Measurements from ENCODE around the gene RPS13. TPM values are rescaled to one million over a fixed set of nuclear protein-coding genes. Genes with fewer than 3 reads are reported as not detected.
"Not testable (repeated sequence)": the region's sequence is repeated elsewhere in the genome, so short reads cannot be mapped to it uniquely, and the experiment has no call there.

RPS13 gene
- total RNA-seq, 1 experiment from 2014 or later: 1,349 TPM

GRCh38 chr11:17102462-17102861 is 25.0 kb upstream of the RPS13 start:
- Mint-ChIP-seq H3K36me3 (ENCODE audit: insufficient read depth, unreplicated experiment) (peaks cover 83% of the 10 kb centered on the region), H3K27ac (ENCODE audit: unreplicated experiment) (no peak overlapping the region), H3K4me1 (ENCODE audit: low read depth, unreplicated experiment) (no peaks in the 10 kb centered on the region), H3K27me3 (ENCODE audit: insufficient read depth, unreplicated experiment) (no peaks in the 10 kb centered on the region), H3K4me3 (ENCODE audit: unreplicated experiment) (no peak overlapping the region), H3K9me3 (ENCODE audit: unreplicated experiment) (no peaks in the 10 kb centered on the region)
- Histone ChIP-seq H3K4me1 (no peaks in the 10 kb centered on the region), H3K36me3 (ENCODE audit: control insufficient read depth, insufficient read depth, low read length) (peaks cover 1% of the 10 kb centered on the region; the same call in 1 of the 2 replicates), H3K4me3 (ENCODE audit: low read depth, low read length) (no peak overlapping the region), H3K27me3 (replicated peaks; ENCODE audit: control insufficient read depth, insufficient read depth, low read length) (no peaks in the 10 kb centered on the region), H3K9me3 (no peaks in the 10 kb centered on the region)
- no peak for DNase-seq
- ChIA-PET CTCF (interaction anchor here (0.6 kb wide), 1 partner anchor 385 kb away, joined by 3 read pairs; no protein-coding TSS in a partner anchor), POLR2A (no interaction called here)
- no peak for TF ChIP-seq CTCF (IDR thresholded peaks at IDR 0.05; ENCODE audit: insufficient read depth in 1 of 2, low read depth in 1 of 2, low read length in 1 of 2, severe bottlenecking in 1 of 2, unreplicated experiment in 1 of 2)
- intact Hi-C loops (cut with micrococcal nuclease; ENCODE audit: unreplicated experiment): no loop called here
- no TSS peak for BruUV-seq (replicated peaks)

- Mint-ChIP-seq H3K27me3 (ENCODE audit: insufficient read depth, unreplicated experiment) (no peaks in the 10 kb centered on the region), H3K4me1 (ENCODE audit: low read depth, unreplicated experiment) (no peaks in the 10 kb centered on the region), H3K4me3 (ENCODE audit: unreplicated experiment) (no peak overlapping the region), H3K27ac (ENCODE audit: unreplicated experiment) (no peak overlapping the region), H3K9me3 (ENCODE audit: unreplicated experiment) (no peaks in the 10 kb centered on the region), H3K36me3 (ENCODE audit: insufficient read depth, unreplicated experiment) (peaks cover 88% of the 10 kb centered on the region)
- Histone ChIP-seq H3K36me3 (ENCODE audit: control insufficient read depth, insufficient read depth, low read length) (peaks cover 3% of the 10 kb centered on the region), H3K4me3 (ENCODE audit: low read depth, low read length) (no peak overlapping the region), H3K27me3 (replicated peaks; ENCODE audit: control insufficient read depth, insufficient read depth, low read length) (no peaks in the 10 kb centered on the region), H3K4me1 (no peaks in the 10 kb centered on the region), H3K9me3 (no peaks in the 10 kb centered on the region)
- no TSS peak for BruUV-seq (replicated peaks)
- intact Hi-C loops (cut with micrococcal nuclease; ENCODE audit: unreplicated experiment): no loop called here
- no peak for DNase-seq
- ChIA-PET CTCF (no interaction called here), POLR2A (interaction anchor here (0.6 kb wide), 1 partner anchor 128 kb away, joined by 5 read pairs; no protein-coding TSS in a partner anchor)
- TF ChIP-seq CTCF (IDR thresholded peaks at IDR 0.05; ENCODE audit: insufficient read depth in 1 of 2, low read depth in 1 of 2, low read length in 1 of 2, severe bottlenecking in 1 of 2, unreplicated experiment in 1 of 2): no peak
These were observed 21.2 kb upstream of the RPS13 start for GRCh38 chr11:17098658-17099057.

- H3K4me1 ChIP-seq: no peaks in the 10 kb centered on the region
- Mint-ChIP-seq H3K27ac (ENCODE audit: unreplicated experiment) (no peak overlapping the region), H3K36me3 (ENCODE audit: insufficient read depth, unreplicated experiment) (peaks cover 89% of the 10 kb centered on the region), H3K4me1 (ENCODE audit: low read depth, unreplicated experiment) (no peaks in the 10 kb centered on the region), H3K27me3 (ENCODE audit: insufficient read depth, unreplicated experiment) (no peaks in the 10 kb centered on the region), H3K4me3 (ENCODE audit: unreplicated experiment) (no peak overlapping the region), H3K9me3 (ENCODE audit: unreplicated experiment) (no peaks in the 10 kb centered on the region)
- intact Hi-C loops (cut with micrococcal nuclease; ENCODE audit: unreplicated experiment): no loop called here
- DNase-seq: no peak
- no TSS peak for BruUV-seq (replicated peaks)
- no peaks in the 10 kb centered on the region for H3K9me3 ChIP-seq
- POLR2A ChIA-PET: interaction anchor here (0.6 kb wide), 1 partner anchor 129 kb away, joined by 5 read pairs; no protein-coding TSS in a partner anchor
- peaks cover 3% of the 10 kb centered on the region for H3K36me3 ChIP-seq (ENCODE audit: control insufficient read depth, insufficient read depth, low read length)
- H3K27me3 ChIP-seq (replicated peaks; ENCODE audit: control insufficient read depth, insufficient read depth, low read length): no peaks in the 10 kb centered on the region
- TF ChIP-seq CTCF (IDR thresholded peaks at IDR 0.05; ENCODE audit: insufficient read depth in 1 of 2, low read depth in 1 of 2, low read length in 1 of 2, severe bottlenecking in 1 of 2, unreplicated experiment in 1 of 2): no peak
- no peak overlapping the region for H3K4me3 ChIP-seq (ENCODE audit: low read depth, low read length)
- CTCF ChIA-PET: no interaction called here
These were observed 20.6 kb upstream of the RPS13 start for GRCh38 chr11:17098038-17098437.

GRCh38 chr11:17085976-17086375 is 8.5 kb upstream of the RPS13 start:
- H3K27ac Mint-ChIP-seq (ENCODE audit: unreplicated experiment); H3K4me1 Mint-ChIP-seq (ENCODE audit: low read depth, unreplicated experiment); H3K27me3 Mint-ChIP-seq (ENCODE audit: insufficient read depth, unreplicated experiment); H3K4me1 ChIP-seq; BruUV-seq (replicated peaks); intact Hi-C loops (cut with micrococcal nuclease; ENCODE audit: unreplicated experiment); H3K9me3 ChIP-seq; DNase-seq; H3K4me3 ChIP-seq (ENCODE audit: low read depth, low read length); H3K36me3 ChIP-seq (ENCODE audit: control insufficient read depth, insufficient read depth, low read length); POLR2A ChIA-PET; H3K4me3 Mint-ChIP-seq (ENCODE audit: unreplicated experiment); H3K9me3 Mint-ChIP-seq (ENCODE audit: unreplicated experiment); H3K27me3 ChIP-seq (replicated peaks; ENCODE audit: control insufficient read depth, insufficient read depth, low read length): not testable (repeated sequence)
- H3K36me3 Mint-ChIP-seq (ENCODE audit: insufficient read depth, unreplicated experiment): peaks cover 67% of the 10 kb centered on the region
- CTCF ChIA-PET: interaction anchor here (0.7 kb wide), 1 partner anchor 442 kb away, joined by 3 read pairs; no protein-coding TSS in a partner anchor

Measured in Caco-2 (cell line).